Epithelial cell of proximal tubule (primary cell): ENCODE results near the gene BRK1. TPM values are rescaled to one million over a fixed set of nuclear protein-coding genes. Genes with fewer than 3 reads are reported as not detected.
"Not testable (repeated sequence)": the region's sequence is repeated elsewhere in the genome, so short reads cannot be mapped to it uniquely, and the experiment has no call there.

ENCODE experiments used
- DNase-seq: peaks from one replicate; pipeline ENCODE4 v3.0.0-alpha.2; 2011; ENCODE audit warnings: low read depth
- H3K4me3 ChIP-seq: 2 replicates; pipeline ENCODE4 v1.5.1; 2011; ENCODE audit warnings: low read depth, mild to moderate bottlenecking, low read length
- CTCF ChIP-seq: conservative IDR thresholded peaks from 2 replicates; pipeline ENCODE4 v1.5.1; 2012; ENCODE audit warnings: low read depth, mild to moderate bottlenecking, low read length
- total RNA-seq: library from RNA; depleted of rRNA; stranded (reverse); fragments of >200 nt; gene quantifications from 2 replicates; pipeline ENCODE4 v1.2.3, GENCODE V29; 2015

BRK1 gene
- total RNA-seq, 1 donor from 2014 or later: 97.2 TPM

DNA sequence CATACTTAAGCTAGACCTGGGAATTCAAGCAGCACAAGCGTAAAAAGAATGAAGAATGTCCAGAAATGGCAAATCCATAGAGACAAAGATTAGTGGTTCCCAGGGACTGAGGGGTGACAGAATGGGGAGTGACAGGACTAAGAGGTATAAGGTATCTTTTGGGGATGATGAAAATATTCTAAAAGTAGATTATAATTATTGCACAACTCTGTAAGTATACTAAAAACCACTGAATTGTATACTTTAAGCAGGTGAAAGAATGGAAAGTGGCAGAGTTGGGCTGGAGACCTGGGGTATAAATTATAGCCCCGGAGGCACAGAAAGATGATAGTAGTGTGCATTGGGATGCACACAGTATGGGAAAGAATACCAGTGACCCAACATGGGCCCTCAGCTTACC lies 5.6 kb downstream of the BRK1 start:
- DNase-seq: no peak
- TF ChIP-seq CTCF: no peak

GRCh38 chr3:10122724-10123123 lies 7.2 kb downstream of the BRK1 start:
- DNase-seq: no peak
- H3K4me3 ChIP-seq: no peak overlapping the region
- no peak for TF ChIP-seq CTCF

More for the DNA sequence above, 5.6 kb downstream of the BRK1 start:
- no peak overlapping the region for H3K4me3 ChIP-seq

DNA sequence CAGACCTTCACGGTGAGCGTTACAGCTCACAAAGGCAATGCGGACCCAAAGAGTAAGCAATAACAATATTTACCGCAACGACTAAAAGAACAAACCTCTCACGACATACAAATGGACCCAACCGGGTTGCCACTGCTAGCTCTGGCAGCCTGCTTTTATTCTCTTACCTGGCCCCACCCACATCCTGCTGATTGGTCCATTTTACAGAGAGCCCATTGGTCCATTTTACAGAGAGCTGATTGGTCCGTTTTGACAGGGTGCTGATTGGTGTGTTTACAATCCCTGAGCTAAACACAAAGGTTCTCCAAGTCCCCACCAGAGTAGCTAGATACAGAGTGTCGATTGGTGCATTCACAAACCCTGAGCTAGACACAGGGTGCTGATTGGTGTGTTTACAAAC lies 20.4 kb downstream of the BRK1 start:
- not testable (repeated sequence) for DNase-seq, H3K4me3 ChIP-seq

DNA sequence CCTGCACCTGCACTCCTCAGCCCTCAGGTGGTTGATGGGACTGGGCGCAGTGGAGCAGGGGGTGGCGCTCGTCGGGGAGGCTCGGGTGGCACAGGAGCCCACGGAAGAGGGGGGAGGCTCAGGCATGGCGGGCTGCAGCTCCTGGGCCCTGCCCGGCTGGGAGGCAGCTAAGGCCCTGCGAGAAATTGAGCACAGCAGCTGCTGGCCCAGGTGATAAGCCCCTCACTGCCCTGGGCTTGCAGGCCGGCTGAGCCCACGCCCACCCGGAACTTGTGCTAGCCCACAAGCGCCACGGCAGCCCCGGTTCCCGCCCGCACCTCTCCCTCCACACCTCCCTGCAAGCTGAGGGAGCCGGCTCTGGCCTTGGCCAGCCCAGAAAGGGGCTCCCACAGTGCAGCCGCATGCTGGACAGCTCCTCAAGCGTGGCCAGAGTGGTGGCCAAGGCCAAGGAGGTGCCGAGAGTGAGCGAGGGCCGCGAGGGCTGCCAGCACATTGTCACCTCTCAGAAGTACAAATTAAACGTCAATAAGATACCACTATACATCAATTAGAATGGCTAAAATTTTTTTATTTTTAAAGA lies 21.0 kb downstream of the BRK1 start:
- no peak for TF ChIP-seq CTCF
- no peak overlapping the region for H3K4me3 ChIP-seq
- DNase-seq: no peak

DNA sequence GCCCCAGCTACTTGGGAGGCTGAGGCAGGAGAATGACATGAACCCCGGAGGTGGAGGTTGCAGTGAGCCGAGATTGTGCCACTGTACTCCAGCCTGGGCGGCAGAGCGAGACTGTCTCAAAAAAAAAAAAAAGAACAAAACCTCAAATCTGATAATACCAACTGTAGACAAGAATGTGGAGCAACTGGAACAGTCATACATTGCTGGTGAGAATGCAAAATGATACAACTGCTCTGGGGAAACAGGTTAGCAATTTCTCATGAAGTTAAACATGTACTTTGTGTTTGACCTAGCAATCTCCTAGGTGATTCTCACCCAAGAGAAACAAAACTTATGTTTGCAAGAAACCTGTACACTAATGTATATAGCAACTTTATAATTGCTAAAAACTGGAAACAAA lies 21.7 kb downstream of the BRK1 start:
- no peak overlapping the region for H3K4me3 ChIP-seq
- DNase-seq: no peak
- no peak for TF ChIP-seq CTCF

DNA sequence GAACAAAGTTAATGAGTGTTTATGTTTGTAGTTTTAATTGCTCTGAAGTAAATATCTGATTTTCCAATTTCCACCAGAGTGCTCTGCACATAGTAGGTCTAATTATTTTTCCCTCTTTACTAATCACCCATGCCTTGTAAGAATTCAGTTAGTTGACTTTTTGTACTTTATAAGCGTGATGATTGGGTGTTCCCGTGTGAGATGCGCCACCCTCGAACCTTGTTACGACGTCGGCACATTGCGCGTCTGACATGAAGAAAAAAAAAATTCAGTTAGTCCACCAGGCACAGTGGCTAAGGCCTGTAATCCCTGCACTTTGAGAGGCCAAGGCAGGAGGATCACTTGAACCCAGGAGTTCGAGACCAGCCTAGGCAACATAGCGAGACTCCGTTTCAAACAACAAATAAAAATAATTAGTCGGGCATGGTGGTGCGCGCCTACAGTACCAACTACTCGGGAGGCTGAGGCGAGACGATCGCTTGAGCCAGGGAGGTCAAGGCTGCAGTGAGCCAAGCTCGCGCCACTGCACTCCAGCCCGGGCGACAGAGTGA lies 25.6 kb downstream of the BRK1 start:
- peak overlapping the region; percentile 78 for H3K4me3 ChIP-seq
- no peak for DNase-seq
- no peak for TF ChIP-seq CTCF

DNA sequence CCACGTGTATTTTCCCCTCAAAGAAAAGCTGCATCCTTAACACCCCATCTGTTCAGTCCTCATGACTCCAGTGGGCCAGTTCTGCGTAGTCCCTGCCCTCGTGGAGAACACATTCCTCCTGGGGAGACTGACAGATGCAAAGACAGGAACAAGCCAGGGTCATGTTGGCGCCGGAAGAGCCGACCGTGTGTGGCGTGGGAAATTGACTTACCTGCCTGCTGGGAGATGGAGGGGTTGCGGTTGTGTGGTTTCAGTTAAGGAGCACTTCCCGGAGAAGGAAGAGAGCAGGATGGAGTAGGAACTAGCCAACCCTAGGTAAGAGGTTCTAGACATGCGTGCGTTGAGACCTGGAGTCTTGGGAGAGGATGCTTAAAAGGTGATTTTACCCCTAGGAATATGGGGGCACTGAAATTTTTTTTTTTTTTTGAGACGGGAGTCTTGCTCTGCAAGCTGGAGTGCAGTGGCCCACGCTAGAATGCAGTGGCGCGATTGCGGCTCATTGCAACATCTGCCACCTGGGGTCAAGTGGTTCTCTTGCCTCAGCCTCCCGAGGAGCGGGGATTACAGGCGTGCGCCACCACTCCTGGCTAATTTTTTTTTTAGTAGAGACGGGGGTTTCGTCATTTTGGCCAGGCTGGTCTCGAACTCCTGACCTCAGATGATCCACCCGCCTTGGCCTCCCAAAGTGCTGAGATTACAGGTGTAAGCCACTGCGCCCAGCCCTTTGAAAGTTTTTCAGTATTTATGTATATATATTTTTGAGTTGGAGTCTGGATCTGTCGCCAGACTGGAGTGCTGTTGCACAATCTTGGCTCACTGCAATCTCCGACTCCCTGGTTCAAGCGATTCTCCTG lies 27.5 kb downstream of the BRK1 start:
- no peak for DNase-seq
- H3K4me3 ChIP-seq: peak overlapping the region; percentile 78
- TF ChIP-seq CTCF: no peak
